Limb (tissue), 2 donors: Measurements from ENCODE around the gene CCNB3.

Source experiments
- DNase-seq, 2 donors: peaks; one replicate each; pipeline ENCODE4 v3.0.0-alpha.2; 2016; ENCODE audit errors: extremely low spot score in 2 of 2

The CCNB3 gene

DNA sequence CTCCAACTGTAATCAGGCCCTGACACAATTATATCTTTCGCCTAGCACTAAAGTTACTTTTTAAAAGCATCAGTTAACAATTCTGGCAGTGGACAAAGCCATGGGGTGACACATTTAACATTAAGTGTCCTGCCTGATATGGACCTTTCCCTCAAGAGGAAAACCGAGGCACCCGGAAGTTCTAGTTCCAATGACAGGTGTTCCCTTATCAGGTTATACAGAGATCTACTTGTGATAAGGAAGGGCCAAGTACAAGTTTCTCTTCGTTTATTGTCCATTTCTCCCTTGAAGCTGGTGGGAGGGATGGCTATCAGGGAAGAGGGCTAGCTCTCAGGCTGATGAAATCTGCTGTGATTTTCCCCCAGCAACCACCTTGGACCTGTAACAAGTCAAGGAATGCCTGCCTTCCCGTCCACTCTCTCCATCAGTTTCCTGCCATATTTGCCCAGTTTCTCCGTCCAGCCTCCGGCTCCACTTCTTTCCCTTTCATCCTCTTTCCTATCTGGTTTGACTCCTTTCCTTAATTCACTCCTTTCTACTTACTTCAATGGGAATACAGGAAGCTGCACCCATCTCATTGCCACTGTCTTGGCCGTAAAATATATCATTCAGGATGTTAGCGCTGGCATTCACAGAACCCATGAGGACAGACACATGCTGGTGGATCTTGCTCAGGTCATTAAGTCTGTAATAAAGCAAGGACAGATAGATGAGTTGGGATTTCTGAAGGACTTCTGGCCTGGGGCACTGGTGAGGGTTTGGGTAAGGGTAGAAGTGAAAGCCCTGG lies 171.1 kb downstream of the CCNB3 start:
- no peak for DNase-seq

GRCh38 chrX:50381729-50382415 lies 177.3 kb downstream of the CCNB3 start:
- DNase-seq = no peak

GRCh38 chrX:50386520-50386919 lies 182.0 kb downstream of the CCNB3 start:
- no peak for DNase-seq

GRCh38 chrX:50393902-50394301 lies 189.3 kb downstream of the CCNB3 start:
- no peak for DNase-seq
